Fibroblast of the aortic adventitia (primary cell): ENCODE data around the gene STAC. TPM values are rescaled to one million over a fixed set of nuclear protein-coding genes. Genes with fewer than 3 reads are reported as not detected.
A peak's percentile ranks its signal among the peaks of the same experiment; 100 is the strongest.

Experiments
- DNase-seq: peaks from one replicate; pipeline ENCODE4 v3.0.0-alpha.2; 2010; ENCODE audit warnings: low read depth
- H3K4me3 ChIP-seq: 2 replicates; pipeline ENCODE4 v1.5.1; 2011; ENCODE audit warnings: low read depth, mild to moderate bottlenecking, control low read depth, low read length, moderate library complexity
- CTCF ChIP-seq: IDR thresholded peaks from 2 replicates; pipeline ENCODE4 v1.5.1; 2011; ENCODE audit warnings: mild to moderate bottlenecking, low read length, control low read depth, inconsistent platforms; ENCODE audit not compliant: insufficient read depth
- total RNA-seq: library from RNA; depleted of rRNA; stranded (reverse); fragments of >200 nt; gene quantifications from 2 replicates; pipeline ENCODE4 v1.2.3, GENCODE V29; 2012; ENCODE audit warnings: low replicate concordance

STAC gene
- total RNA-seq, 1 donor = 14.8 TPM

- DNase-seq = no peak
- no peak for TF ChIP-seq CTCF
Observed at GRCh38 chr3:36428445-36428844, 48.1 kb downstream of the STAC start.

GRCh38 chr3:36429986-36430485 is 49.7 kb downstream of the STAC start:
- no peak for DNase-seq
- no peak for TF ChIP-seq CTCF
- H3K4me3 ChIP-seq = no peak overlapping the region

More at GRCh38 chr3:36428445-36428844, 48.1 kb downstream of the STAC start:
- no peak overlapping the region for H3K4me3 ChIP-seq

GRCh38 chr3:36433511-36433910 is 53.2 kb downstream of the STAC start:
- DNase-seq = no peak
- TF ChIP-seq CTCF = no peak
- H3K4me3 ChIP-seq = no peak overlapping the region

GRCh38 chr3:36434687-36435426 is 54.6 kb downstream of the STAC start:
- no peak for TF ChIP-seq CTCF
- no peak overlapping the region for H3K4me3 ChIP-seq
- DNase-seq = peak; percentile 65

- no peak for DNase-seq
- no peak for TF ChIP-seq CTCF
- no peak overlapping the region for H3K4me3 ChIP-seq
Observed at GRCh38 chr3:36443028-36443686, 62.9 kb downstream of the STAC start.

- no peak overlapping the region for H3K4me3 ChIP-seq
Observed at GRCh38 chr3:36444909-36445308, 64.6 kb downstream of the STAC start.

More at GRCh38 chr3:36444909-36445308, 64.6 kb downstream of the STAC start:
- peak; percentile 15 for DNase-seq
- TF ChIP-seq CTCF = no peak
